GM23338 (cell line): Measurements from ENCODE around the gene NR1H3.

Source experiments
- TF ChIP-seq, protein P1 (sequence below), 2 experiments: fragments of 200-600 bp in 1 of 2; sonication (generic) in 1 of 2; conservative IDR thresholded peaks; 2 replicates each; pipeline versions ENCODE4 v1.5.1 to v1.6.1; 2016 to 2017; ENCODE audit warnings: antibody characterized with exemption in 2 of 2, low read depth in 2 of 2, mild to moderate bottlenecking in 2 of 2, moderate library complexity in 1 of 2
- TF ChIP-seq, protein P2 (sequence below): IDR thresholded peaks from one replicate; pipeline ENCODE4 v1.6.1; 2018; ENCODE audit warnings: antibody characterized with exemption; ENCODE audit not compliant: unreplicated experiment

DNA sequence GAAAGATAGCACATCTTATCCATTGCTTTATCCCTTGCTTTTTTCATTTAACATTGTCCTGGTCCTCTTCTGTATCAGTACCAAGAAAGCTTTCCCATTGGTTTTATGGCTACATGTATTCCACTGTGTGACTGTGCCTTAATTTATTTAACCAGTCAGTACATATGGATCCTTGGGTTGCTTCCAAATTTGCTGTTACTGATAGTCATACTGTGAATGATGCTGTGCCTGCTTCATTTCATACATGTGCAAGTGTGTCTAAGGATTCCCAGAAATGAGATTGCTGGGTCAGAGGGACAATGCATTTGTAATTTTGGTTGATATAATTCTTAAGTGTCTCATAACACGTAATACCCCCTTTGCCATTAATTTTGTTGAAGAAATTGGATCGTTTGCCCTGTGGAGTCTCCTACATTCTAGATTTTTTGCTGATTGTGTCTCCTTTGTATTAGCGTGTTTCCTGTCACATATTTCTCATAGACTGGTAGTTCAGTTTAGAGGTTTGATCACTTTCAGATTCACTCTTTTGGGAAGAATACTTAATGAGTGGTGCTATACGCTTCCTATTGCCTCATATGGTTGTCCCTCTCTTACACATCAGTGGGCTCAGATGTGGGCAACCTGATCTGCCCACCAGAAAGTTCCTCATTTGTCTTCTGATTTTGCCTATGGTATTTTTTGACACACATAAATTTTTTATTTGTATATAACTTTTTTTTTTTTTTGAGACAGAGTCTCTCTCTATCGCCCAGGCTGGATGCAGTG is 59.5 kb downstream of the NR1H3 start:
- TF ChIP-seq, protein P1, sequence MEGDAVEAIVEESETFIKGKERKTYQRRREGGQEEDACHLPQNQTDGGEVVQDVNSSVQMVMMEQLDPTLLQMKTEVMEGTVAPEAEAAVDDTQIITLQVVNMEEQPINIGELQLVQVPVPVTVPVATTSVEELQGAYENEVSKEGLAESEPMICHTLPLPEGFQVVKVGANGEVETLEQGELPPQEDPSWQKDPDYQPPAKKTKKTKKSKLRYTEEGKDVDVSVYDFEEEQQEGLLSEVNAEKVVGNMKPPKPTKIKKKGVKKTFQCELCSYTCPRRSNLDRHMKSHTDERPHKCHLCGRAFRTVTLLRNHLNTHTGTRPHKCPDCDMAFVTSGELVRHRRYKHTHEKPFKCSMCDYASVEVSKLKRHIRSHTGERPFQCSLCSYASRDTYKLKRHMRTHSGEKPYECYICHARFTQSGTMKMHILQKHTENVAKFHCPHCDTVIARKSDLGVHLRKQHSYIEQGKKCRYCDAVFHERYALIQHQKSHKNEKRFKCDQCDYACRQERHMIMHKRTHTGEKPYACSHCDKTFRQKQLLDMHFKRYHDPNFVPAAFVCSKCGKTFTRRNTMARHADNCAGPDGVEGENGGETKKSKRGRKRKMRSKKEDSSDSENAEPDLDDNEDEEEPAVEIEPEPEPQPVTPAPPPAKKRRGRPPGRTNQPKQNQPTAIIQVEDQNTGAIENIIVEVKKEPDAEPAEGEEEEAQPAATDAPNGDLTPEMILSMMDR (conservative IDR thresholded peaks at IDR 0.05; ENCODE audit: low read depth in 2 of 2) = no peak
- TF ChIP-seq, protein P2, sequence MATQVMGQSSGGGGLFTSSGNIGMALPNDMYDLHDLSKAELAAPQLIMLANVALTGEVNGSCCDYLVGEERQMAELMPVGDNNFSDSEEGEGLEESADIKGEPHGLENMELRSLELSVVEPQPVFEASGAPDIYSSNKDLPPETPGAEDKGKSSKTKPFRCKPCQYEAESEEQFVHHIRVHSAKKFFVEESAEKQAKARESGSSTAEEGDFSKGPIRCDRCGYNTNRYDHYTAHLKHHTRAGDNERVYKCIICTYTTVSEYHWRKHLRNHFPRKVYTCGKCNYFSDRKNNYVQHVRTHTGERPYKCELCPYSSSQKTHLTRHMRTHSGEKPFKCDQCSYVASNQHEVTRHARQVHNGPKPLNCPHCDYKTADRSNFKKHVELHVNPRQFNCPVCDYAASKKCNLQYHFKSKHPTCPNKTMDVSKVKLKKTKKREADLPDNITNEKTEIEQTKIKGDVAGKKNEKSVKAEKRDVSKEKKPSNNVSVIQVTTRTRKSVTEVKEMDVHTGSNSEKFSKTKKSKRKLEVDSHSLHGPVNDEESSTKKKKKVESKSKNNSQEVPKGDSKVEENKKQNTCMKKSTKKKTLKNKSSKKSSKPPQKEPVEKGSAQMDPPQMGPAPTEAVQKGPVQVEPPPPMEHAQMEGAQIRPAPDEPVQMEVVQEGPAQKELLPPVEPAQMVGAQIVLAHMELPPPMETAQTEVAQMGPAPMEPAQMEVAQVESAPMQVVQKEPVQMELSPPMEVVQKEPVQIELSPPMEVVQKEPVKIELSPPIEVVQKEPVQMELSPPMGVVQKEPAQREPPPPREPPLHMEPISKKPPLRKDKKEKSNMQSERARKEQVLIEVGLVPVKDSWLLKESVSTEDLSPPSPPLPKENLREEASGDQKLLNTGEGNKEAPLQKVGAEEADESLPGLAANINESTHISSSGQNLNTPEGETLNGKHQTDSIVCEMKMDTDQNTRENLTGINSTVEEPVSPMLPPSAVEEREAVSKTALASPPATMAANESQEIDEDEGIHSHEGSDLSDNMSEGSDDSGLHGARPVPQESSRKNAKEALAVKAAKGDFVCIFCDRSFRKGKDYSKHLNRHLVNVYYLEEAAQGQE = no peak
